22Rv1 (cell line): ENCODE measurements around the gene PITPNM1.

ENCODE experiments used
- H3K27ac ChIP-seq: fragments of 450-650 bp; 2 replicates; pipeline ENCODE4 v1.5.1; 2017
- ZFX ChIP-seq: fragments of 450-650 bp; IDR thresholded peaks from 2 replicates; pipeline ENCODE4 v1.6.1; 2017; ENCODE audit warnings: antibody characterized with exemption, borderline replicate concordance
- TF ChIP-seq, protein P1 (sequence below): fragments of 450-650 bp; IDR thresholded peaks from 2 replicates; pipeline ENCODE4 v1.5.1; 2017; ENCODE audit warnings: mild to moderate bottlenecking

The PITPNM1 gene

DNA sequence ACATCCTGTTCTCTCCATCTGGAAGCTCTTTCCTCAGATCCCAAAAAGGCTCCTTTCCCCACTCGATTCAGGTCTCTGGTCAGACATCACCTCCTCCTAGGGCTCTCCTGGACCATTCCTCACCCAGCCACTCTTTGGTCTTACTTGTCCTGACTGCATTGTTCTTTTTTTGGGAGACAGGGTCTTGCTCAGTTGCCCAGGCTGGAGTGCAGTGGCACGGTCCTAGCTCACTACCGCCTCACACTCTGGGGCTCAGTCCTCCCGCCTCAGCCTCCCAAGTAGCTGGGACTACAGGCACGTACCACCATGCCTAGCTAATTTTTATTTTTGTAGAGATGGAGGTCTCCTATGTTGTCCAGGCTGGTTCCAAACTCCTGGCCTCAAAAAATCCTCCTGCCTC lies 59.6 kb downstream of the PITPNM1 start:
- no peak overlapping the region for H3K27ac ChIP-seq
- TF ChIP-seq, protein P1, sequence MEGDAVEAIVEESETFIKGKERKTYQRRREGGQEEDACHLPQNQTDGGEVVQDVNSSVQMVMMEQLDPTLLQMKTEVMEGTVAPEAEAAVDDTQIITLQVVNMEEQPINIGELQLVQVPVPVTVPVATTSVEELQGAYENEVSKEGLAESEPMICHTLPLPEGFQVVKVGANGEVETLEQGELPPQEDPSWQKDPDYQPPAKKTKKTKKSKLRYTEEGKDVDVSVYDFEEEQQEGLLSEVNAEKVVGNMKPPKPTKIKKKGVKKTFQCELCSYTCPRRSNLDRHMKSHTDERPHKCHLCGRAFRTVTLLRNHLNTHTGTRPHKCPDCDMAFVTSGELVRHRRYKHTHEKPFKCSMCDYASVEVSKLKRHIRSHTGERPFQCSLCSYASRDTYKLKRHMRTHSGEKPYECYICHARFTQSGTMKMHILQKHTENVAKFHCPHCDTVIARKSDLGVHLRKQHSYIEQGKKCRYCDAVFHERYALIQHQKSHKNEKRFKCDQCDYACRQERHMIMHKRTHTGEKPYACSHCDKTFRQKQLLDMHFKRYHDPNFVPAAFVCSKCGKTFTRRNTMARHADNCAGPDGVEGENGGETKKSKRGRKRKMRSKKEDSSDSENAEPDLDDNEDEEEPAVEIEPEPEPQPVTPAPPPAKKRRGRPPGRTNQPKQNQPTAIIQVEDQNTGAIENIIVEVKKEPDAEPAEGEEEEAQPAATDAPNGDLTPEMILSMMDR: no peak
- no peak for TF ChIP-seq ZFX

DNA sequence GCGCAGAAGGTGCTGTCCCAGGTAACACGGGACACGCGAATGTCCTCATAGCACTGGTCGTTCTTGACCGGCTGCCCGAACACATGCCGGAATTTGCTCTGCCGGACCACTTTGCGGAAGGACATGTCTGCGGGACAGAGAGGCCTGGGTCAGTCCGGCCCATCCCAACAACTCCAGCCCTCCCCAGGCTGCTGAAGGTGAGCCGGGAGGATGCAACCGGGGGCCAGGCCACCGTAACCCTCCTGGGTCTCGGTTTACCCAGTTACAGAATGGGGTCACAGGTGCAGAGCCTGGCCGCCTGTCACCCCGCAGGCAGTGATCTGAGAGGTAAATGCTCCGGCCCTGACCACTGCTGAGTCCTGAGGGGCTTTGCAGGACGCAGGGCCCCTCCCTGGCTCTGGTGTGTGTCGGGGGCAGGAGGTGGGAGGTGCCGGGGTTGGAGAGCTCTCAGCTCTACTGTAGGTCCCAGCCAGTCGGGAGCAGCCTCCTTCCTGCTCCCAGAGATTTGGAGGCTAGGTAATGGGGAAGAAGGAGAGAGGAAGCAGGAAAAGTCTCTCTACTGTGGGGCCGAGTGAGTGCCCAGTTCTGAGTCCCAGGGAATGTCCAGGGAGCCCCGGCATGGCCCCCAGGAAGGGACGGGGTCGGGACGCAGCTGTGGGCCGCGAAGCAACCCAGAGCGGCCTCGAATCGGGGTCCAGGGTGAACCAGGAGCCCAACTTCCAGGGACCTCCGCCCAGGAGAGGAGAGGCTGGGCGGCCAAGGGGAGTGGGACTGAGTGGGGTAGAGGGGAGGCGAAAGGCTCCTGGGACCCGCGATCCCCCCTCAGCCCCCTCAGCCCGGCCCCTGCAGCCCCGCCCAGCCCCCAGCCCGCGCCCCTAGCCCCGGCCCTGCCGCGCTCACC lies 62.4 kb downstream of the PITPNM1 start:
- H3K27ac ChIP-seq: peak overlapping the region; percentile 89
- TF ChIP-seq, protein P1: no peak
- no peak for TF ChIP-seq ZFX
